Ovary (tissue), 3 donors: ENCODE results near the gene FSTL3.

Source experiments
- EP300 ChIP-seq: sonication (generic); formaldehyde crosslinking; IDR thresholded peaks from one replicate; pipeline ENCODE4 v1.6.1; 2017; ENCODE audit warnings: antibody characterized with exemption
- TF ChIP-seq, protein P1 (sequence below), 3 donors: fragments of 450-650 bp in 2 of 3; fragments of 200-600 bp in 1 of 3; IDR thresholded peaks; one replicate each; pipeline versions ENCODE4 v1.5.1 to v1.8.0; 2016 to 2022; ENCODE audit warnings: antibody characterized with exemption in 3 of 3, mild to moderate bottlenecking in 1 of 3
- donor health status: DM: no; HTN: no; CAD: no.

DNA sequence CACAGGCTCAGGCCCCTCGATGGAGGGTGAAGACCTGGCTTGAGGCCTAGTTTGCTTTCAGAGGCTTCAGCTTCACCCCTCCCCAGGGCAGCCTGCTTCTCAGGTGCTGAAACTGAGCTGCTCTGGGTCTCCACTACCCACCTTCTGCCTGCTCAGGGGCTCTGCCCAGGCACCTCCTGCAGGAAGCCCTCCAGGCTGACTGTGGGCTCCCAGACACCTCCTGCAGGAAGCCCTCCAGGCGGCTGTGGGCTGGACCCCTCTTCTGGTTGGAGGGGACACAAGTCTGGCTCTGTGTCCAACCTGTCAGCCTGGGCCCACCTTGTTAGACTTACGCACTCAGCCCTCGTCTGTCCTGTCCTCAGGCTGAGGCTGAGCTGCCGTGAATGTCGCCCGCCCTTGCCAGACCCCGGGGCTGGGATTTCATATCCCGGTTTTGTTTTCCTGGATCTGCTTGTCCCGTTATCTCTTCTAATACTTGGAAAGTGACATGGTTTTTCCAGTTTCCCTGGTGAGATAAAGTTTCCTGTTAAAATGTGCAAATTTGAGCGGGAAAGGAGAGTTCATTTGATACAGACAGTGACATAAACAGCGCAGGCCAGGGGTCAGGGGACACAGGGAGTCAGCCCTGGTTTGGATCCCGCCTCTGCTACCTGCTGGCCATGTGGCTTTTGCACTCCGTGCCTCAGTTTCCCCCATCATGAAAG, 53.9 kb downstream of the FSTL3 start:
- no peak for TF ChIP-seq EP300
- TF ChIP-seq, protein P1, sequence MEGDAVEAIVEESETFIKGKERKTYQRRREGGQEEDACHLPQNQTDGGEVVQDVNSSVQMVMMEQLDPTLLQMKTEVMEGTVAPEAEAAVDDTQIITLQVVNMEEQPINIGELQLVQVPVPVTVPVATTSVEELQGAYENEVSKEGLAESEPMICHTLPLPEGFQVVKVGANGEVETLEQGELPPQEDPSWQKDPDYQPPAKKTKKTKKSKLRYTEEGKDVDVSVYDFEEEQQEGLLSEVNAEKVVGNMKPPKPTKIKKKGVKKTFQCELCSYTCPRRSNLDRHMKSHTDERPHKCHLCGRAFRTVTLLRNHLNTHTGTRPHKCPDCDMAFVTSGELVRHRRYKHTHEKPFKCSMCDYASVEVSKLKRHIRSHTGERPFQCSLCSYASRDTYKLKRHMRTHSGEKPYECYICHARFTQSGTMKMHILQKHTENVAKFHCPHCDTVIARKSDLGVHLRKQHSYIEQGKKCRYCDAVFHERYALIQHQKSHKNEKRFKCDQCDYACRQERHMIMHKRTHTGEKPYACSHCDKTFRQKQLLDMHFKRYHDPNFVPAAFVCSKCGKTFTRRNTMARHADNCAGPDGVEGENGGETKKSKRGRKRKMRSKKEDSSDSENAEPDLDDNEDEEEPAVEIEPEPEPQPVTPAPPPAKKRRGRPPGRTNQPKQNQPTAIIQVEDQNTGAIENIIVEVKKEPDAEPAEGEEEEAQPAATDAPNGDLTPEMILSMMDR (IDR thresholded peaks at IDR 0.05), result no peak
